Endothelial cell of umbilical vein (primary cell): Measurements from ENCODE around the gene RAB40B. TPM values are rescaled to one million over a fixed set of nuclear protein-coding genes. Genes with fewer than 3 reads are reported as not detected.

Experiments
- BruUV-seq: library from RNA; stranded (reverse); fragments of 400-500 nt; replicated peaks from 2 replicates; lab custom pipeline; 2021; lab: Mats Ljungman, UMichigan
- CTCF ChIA-PET: fragments of 300-600, 350-600 bp; sonication (Branson Sonifier 250); formaldehyde crosslinking; loops from one replicate; lab custom pipeline; 2021; ENCODE audit warnings: antibody characterized with exemption, inconsistent platforms; lab: Charles Lee
- POLR2A ChIA-PET: fragments of 300-600, 350-600 bp; sonication (Branson Sonifier 250); formaldehyde crosslinking; loops from one replicate; lab custom pipeline; 2021; ENCODE audit warnings: antibody characterized with exemption, inconsistent platforms; lab: Charles Lee
- DNase-seq: peaks from one replicate; pipeline ENCODE4 v3.0.0-alpha.2; 2011; ENCODE audit warnings: low read depth, low spot score
- FAIRE-seq: peaks from 2 replicates; lab custom pipeline; 2011; peaks lifted over from hg19 to GRCh38; lab: Jason Lieb, UNC
- H2AFZ ChIP-seq: 2 replicates; pipeline ENCODE4 v1.6.0; 2012; ENCODE audit warnings: low read depth, low read length, control low read depth, inconsistent platforms
- H3K27ac ChIP-seq: 2 replicates; pipeline ENCODE4 v1.5.1; 2011; ENCODE audit warnings: low read depth, mild to moderate bottlenecking, control low read depth, low read length, moderate library complexity; ENCODE audit not compliant: insufficient read depth
- H3K27me3 ChIP-seq, 2 experiments: 2 replicates each; pipeline versions ENCODE4 v1.6.0 to v1.6.1; 2011; ENCODE audit warnings: low read length in 2 of 2, mixed read lengths in 1 of 2; ENCODE audit not compliant: control insufficient read depth in 2 of 2, insufficient read depth in 2 of 2
- H3K36me3 ChIP-seq, 2 experiments: 2 replicates in 1 of 2; 3 replicates in 1 of 2; pipeline ENCODE4 v1.5.1; 2011; ENCODE audit warnings: low read length in 2 of 2, mild to moderate bottlenecking in 1 of 2, moderate library complexity in 1 of 2; ENCODE audit not compliant: control insufficient read depth in 2 of 2, insufficient read depth in 2 of 2; ENCODE audit errors: extremely low read depth in 1 of 2
- H3K4me1 ChIP-seq: 3 replicates; pipeline ENCODE4 v1.5.1; 2011; ENCODE audit warnings: mild to moderate bottlenecking, low read length; ENCODE audit not compliant: control insufficient read depth, insufficient read depth; ENCODE audit errors: extremely low read depth
- H3K4me2 ChIP-seq: 2 replicates; pipeline ENCODE4 v1.6.1; 2011; ENCODE audit warnings: low read length, control low read depth, mixed read lengths; ENCODE audit not compliant: insufficient read depth
- H3K4me3 ChIP-seq, 3 experiments: fragments of 200-600 bp in 1 of 3; sonication (generic), shearing (Covaris generic) in 1 of 3; replicated peaks in 1 of 3; 2 replicates each; pipeline ENCODE4 v1.5.1; 2011 to 2016; ENCODE audit warnings: control low read depth in 3 of 3, low read length in 3 of 3, mild to moderate bottlenecking in 2 of 3, inconsistent platforms in 1 of 3, low read depth in 1 of 3, moderate library complexity in 1 of 3; ENCODE audit not compliant: insufficient read depth in 1 of 3
- H3K79me2 ChIP-seq: 2 replicates; pipeline ENCODE4 v1.6.0; 2012; ENCODE audit warnings: low read length, inconsistent platforms; ENCODE audit not compliant: control insufficient read depth, insufficient read depth
- H3K9ac ChIP-seq: replicated peaks from 2 replicates; pipeline ENCODE3; 2011; ENCODE audit warnings: low read length, control low read depth; ENCODE audit not compliant: insufficient read depth; ENCODE audit errors: extremely low read depth
- H3K9me1 ChIP-seq: replicated peaks from 3 replicates; pipeline ENCODE4 v1.6.0; 2011; ENCODE audit warnings: mild to moderate bottlenecking, low read length; ENCODE audit not compliant: control insufficient read depth, insufficient read depth; ENCODE audit errors: extremely low read depth
- H3K9me3 ChIP-seq: replicated peaks from 2 replicates; pipeline ENCODE4 v1.5.1; 2012; ENCODE audit warnings: low read length, inconsistent platforms; ENCODE audit not compliant: control insufficient read depth, insufficient read depth
- H4K20me1 ChIP-seq: replicated peaks from 2 replicates; pipeline ENCODE3; 2011; ENCODE audit warnings: mild to moderate bottlenecking, low read length; ENCODE audit not compliant: control insufficient read depth, insufficient read depth; ENCODE audit errors: extremely low read depth
- EZH2 ChIP-seq: IDR thresholded peaks from 2 replicates; pipeline ENCODE4 v1.6.1; 2012; ENCODE audit warnings: borderline replicate concordance, low read depth, mild to moderate bottlenecking, moderate library complexity, low read length, inconsistent platforms; ENCODE audit not compliant: severe bottlenecking
- FOS ChIP-seq: IDR thresholded peaks from 2 replicates; pipeline ENCODE4 v1.6.1; 2011; ENCODE audit warnings: mild to moderate bottlenecking, low read length, moderate library complexity, borderline replicate concordance; ENCODE audit not compliant: insufficient read depth
- GATA2 ChIP-seq: IDR thresholded peaks from 2 replicates; pipeline ENCODE4 v1.7.0; 2011; ENCODE audit warnings: low read depth, mild to moderate bottlenecking, moderate library complexity, mixed read lengths, low read length; ENCODE audit not compliant: insufficient read length, insufficient read depth
- JUN ChIP-seq: IDR thresholded peaks from 2 replicates; pipeline ENCODE4 v1.6.1; 2011; ENCODE audit warnings: borderline replicate concordance, low read depth; ENCODE audit not compliant: insufficient read length, insufficient read depth
- MYC ChIP-seq: IDR thresholded peaks from one replicate; pipeline ENCODE4 v1.6.1; 2011; ENCODE audit warnings: mild to moderate bottlenecking, low read depth, low read length
- POLR2A ChIP-seq: IDR thresholded peaks from 2 replicates; pipeline ENCODE4 v1.6.1; 2012; ENCODE audit warnings: low read depth, mild to moderate bottlenecking, control low read depth, low read length
- POLR2AphosphoS5 ChIP-seq: IDR thresholded peaks from 2 replicates; pipeline ENCODE4 v1.6.1; 2012; ENCODE audit warnings: low read depth, mild to moderate bottlenecking, control low read depth, low read length, moderate library complexity; ENCODE audit not compliant: insufficient read depth
- dilution Hi-C: fragments of 300-500 bp; cut with MboI; formaldehyde crosslinking; loops from one replicate; pipeline ENCODE4 v1.15.0; 2019; ENCODE audit warnings: low sequenced_read_pairs; ENCODE audit not compliant: extremely low pct_ligation_motif_present
- intact Hi-C: fragments of 100-400 bp; cut with micrococcal nuclease; formaldehyde crosslinking; loops from one replicate; pipeline ENCODE4 v1.10.0; 2022
- polyA plus RNA-seq, 4 experiments: library from polyadenylated mRNA; depleted of rRNA in 3 of 4; stranded (reverse) in 3 of 4; unstranded in 1 of 4; fragments of >200 nt; gene quantifications; 2 replicates each; pipeline versions ENCODE4 v1.2.1 to v1.2.3, GENCODE V29; 2011 to 2012; ENCODE audit warnings: missing spikeins in 1 of 4
- total RNA-seq: library from RNA; stranded (reverse); gene quantifications from 2 replicates; pipeline ENCODE4 v1.2.3, GENCODE V29; 2021
- TF ChIP-seq, protein P1 (sequence below): IDR thresholded peaks from 2 replicates; pipeline ENCODE4 v1.6.1; 2011; ENCODE audit not compliant: insufficient read depth, insufficient read length
- TF ChIP-seq, protein P2 (sequence below), 2 donors: IDR thresholded peaks; 1 replicate in 1 of 2; 2 replicates in 1 of 2; pipeline ENCODE4 v1.5.1; 2011; ENCODE audit warnings: low read length in 2 of 2, mild to moderate bottlenecking in 2 of 2, moderate library complexity in 2 of 2, control low read depth in 1 of 2, inconsistent platforms in 1 of 2, low read depth in 1 of 2; ENCODE audit not compliant: insufficient read depth in 1 of 2; ENCODE audit errors: extremely low read depth in 1 of 2

RAB40B gene
- total and polyA plus RNA-seq, 2 donors (not counting 3 experiments of a cell fraction or from before 2014, with no cell fraction given) = 5.5 to 9.3 TPM

DNA sequence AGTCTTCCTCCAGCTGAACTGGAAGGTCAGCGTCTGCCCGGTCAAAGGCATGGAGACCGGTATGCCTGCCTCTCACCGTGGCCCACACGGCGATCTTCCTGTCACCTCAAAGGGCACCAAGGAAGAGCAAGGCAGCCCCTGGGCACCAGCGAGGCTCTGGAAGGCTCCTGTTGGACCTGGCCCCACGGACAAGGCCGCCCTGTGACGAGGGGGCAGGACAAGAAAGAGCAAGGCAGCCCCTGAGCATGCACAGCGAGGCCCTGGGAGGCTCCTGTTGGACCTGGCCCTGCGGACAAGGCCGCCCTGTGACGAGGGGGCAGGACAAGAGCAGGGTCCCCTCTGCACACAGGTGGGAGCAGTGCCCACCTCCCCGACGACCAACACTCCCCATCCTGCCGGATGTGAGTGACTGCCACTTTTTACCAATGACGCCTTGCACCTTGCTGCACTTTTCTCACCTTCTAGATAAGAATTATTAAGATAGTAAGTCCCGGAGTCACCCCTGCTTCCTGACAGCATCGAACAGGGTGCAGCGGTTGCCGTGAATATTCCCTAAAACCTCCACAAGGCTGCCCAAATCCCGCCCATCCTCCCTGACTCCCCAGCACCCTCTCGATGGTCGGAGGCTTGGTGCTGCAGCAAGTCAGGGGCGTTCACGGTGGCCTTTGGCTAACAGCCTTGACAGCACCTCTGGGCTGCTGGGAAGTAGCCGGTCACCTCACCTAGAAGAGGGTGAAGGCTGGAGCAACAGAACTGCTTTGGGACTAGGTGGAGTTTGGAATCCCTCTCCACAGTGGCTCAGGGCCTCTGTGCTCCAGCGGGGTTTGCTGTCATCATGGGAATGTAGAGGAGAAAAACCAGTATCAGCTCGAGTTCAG is 44.6 kb downstream of the RAB40B start:
- intact Hi-C loops = no loop called here
- H3K79me2 ChIP-seq = no peaks in the 10 kb centered on the region
- no peaks in the 10 kb centered on the region for H3K36me3 ChIP-seq
- H3K4me1 ChIP-seq = no peaks in the 10 kb centered on the region
- no peak for FAIRE-seq
- ChIA-PET CTCF (no interaction called here), POLR2A (no interaction called here)
- H2AFZ ChIP-seq = no peak overlapping the region
- no peak overlapping the region for H3K4me3 ChIP-seq
- no peak overlapping the region for H3K9ac ChIP-seq
- H3K27ac ChIP-seq = no peak overlapping the region
- TF ChIP-seq EZH2 = no peak
- TF ChIP-seq POLR2AphosphoS5 = no peak
- TF ChIP-seq JUN = no peak
- TF ChIP-seq POLR2A = no peak
- TF ChIP-seq FOS = no peak
- no peak for TF ChIP-seq GATA2
- TF ChIP-seq, protein P1, sequence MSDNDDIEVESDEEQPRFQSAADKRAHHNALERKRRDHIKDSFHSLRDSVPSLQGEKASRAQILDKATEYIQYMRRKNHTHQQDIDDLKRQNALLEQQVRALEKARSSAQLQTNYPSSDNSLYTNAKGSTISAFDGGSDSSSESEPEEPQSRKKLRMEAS = no peak
- TF ChIP-seq, protein P2, sequence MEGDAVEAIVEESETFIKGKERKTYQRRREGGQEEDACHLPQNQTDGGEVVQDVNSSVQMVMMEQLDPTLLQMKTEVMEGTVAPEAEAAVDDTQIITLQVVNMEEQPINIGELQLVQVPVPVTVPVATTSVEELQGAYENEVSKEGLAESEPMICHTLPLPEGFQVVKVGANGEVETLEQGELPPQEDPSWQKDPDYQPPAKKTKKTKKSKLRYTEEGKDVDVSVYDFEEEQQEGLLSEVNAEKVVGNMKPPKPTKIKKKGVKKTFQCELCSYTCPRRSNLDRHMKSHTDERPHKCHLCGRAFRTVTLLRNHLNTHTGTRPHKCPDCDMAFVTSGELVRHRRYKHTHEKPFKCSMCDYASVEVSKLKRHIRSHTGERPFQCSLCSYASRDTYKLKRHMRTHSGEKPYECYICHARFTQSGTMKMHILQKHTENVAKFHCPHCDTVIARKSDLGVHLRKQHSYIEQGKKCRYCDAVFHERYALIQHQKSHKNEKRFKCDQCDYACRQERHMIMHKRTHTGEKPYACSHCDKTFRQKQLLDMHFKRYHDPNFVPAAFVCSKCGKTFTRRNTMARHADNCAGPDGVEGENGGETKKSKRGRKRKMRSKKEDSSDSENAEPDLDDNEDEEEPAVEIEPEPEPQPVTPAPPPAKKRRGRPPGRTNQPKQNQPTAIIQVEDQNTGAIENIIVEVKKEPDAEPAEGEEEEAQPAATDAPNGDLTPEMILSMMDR (IDR thresholded peaks at IDR 0.05; ENCODE audit: extremely low read depth in 1 of 2, insufficient read depth in 1 of 2, low read depth in 1 of 2, low read length in 2 of 2) = no peak
- TF ChIP-seq MYC = no peak
- no peaks in the 10 kb centered on the region for H3K9me3 ChIP-seq
- H3K27me3 ChIP-seq = no peaks in the 10 kb centered on the region
- BruUV-seq = no TSS peak
- H4K20me1 ChIP-seq = no peaks in the 10 kb centered on the region
- no peak for DNase-seq
- H3K4me2 ChIP-seq = no peak overlapping the region
- dilution Hi-C loops = no loop called here
- no peaks in the 10 kb centered on the region for H3K9me1 ChIP-seq
